OCI-LY7 (cell line): ENCODE measurements around the gene SPPL2B. TPM values are rescaled to one million over a fixed set of nuclear protein-coding genes. Genes with fewer than 3 reads are reported as not detected.

Experiments
- BruUV-seq: library from RNA; stranded (reverse); fragments of 400-500 nt; replicated peaks from 2 replicates; lab custom pipeline; 2021; lab: Mats Ljungman, UMichigan
- CTCF ChIA-PET: fragments of 300-600 bp; sonication (Branson Sonifier 250); formaldehyde crosslinking; loops from one replicate; lab custom pipeline; 2022; ENCODE audit warnings: antibody characterized with exemption; ENCODE audit not compliant: unreplicated experiment; lab: Charles Lee
- POLR2A ChIA-PET: fragments of 300-600 bp; sonication (Branson Sonifier 250); formaldehyde crosslinking; loops from one replicate; lab custom pipeline; 2022; ENCODE audit warnings: antibody characterized with exemption; lab: Charles Lee
- DNase-seq: peaks from one replicate; pipeline ENCODE4 v3.0.0-alpha.2; 2015; ENCODE audit warnings: low spot score
- H2AFZ ChIP-seq: fragments of 200-600 bp; sonication (generic), shearing (Covaris generic); 2 replicates; pipeline ENCODE4 v1.6.1; 2014; ENCODE audit warnings: mild to moderate bottlenecking, antibody characterized with exemption, low read length, moderate library complexity
- H3K27ac ChIP-seq: fragments of 200-600 bp; sonication (generic); 2 replicates; pipeline ENCODE4 v1.5.1; 2014; ENCODE audit warnings: mixed run types, low read depth, mild to moderate bottlenecking, moderate library complexity, low read length, inconsistent platforms; ENCODE audit not compliant: poor library complexity, severe bottlenecking
- H3K36me3 ChIP-seq: fragments of 200-600 bp; sonication (generic); 2 replicates; pipeline ENCODE4 v1.6.1; 2014; ENCODE audit warnings: mild to moderate bottlenecking, antibody characterized with exemption, low read length, moderate library complexity, mixed read lengths; ENCODE audit not compliant: insufficient read depth
- H3K4me1 ChIP-seq: fragments of 200-600 bp; sonication (generic); 2 replicates; pipeline ENCODE4 v1.5.1; 2014; ENCODE audit warnings: mild to moderate bottlenecking, low read length; ENCODE audit not compliant: insufficient read depth, poor library complexity, severe bottlenecking
- H3K4me2 ChIP-seq: fragments of 200-600 bp; sonication (generic); 2 replicates; pipeline ENCODE4 v1.6.1; 2014; ENCODE audit warnings: mild to moderate bottlenecking, low read length
- H3K4me3 ChIP-seq: fragments of 200-600 bp; sonication (generic); 2 replicates; pipeline ENCODE4 v1.5.1; 2014; ENCODE audit warnings: mild to moderate bottlenecking, low read depth, low read length; ENCODE audit not compliant: poor library complexity, severe bottlenecking
- H3K79me2 ChIP-seq: fragments of 200-600 bp; sonication (generic); 2 replicates; pipeline ENCODE4 v1.6.1; 2016; ENCODE audit warnings: low read depth, mild to moderate bottlenecking, low read length, moderate library complexity, mixed read lengths; ENCODE audit not compliant: insufficient read depth
- H3K9me2 ChIP-seq: fragments of 200-600 bp; sonication (generic); 2 replicates; pipeline ENCODE4 v1.6.1; 2016; ENCODE audit warnings: mild to moderate bottlenecking, low read length, mixed read lengths; ENCODE audit not compliant: insufficient read depth
- H3K9me3 ChIP-seq: fragments of 200-600 bp; sonication (generic); 2 replicates; pipeline ENCODE4 v1.6.1; 2014; ENCODE audit warnings: mild to moderate bottlenecking, mixed run types, low read length, mixed read lengths
- H4K20me1 ChIP-seq: fragments of 200-600 bp; sonication (generic); 2 replicates; pipeline ENCODE4 v1.6.1; 2014; ENCODE audit warnings: mild to moderate bottlenecking, antibody characterized with exemption, low read length, moderate library complexity, mixed read lengths; ENCODE audit not compliant: insufficient read depth
- CTCF ChIP-seq: fragments of 200-600 bp; sonication (generic); conservative IDR thresholded peaks from 2 replicates; pipeline ENCODE4 v1.5.1; 2014; ENCODE audit warnings: mild to moderate bottlenecking, antibody characterized with exemption, low read length, moderate library complexity, mixed read lengths
- EZH2phosphoT487 ChIP-seq: fragments of 200-600 bp; sonication (generic); IDR thresholded peaks from 2 replicates; pipeline ENCODE4 v1.6.1; 2018; ENCODE audit warnings: low read depth, borderline replicate concordance, mild to moderate bottlenecking, mixed run types, antibody characterized with exemption, low read length, moderate library complexity, mixed read lengths
- intact Hi-C: fragments of 100-400 bp; cut with micrococcal nuclease; formaldehyde crosslinking; loops from one replicate; pipeline ENCODE4 v1.10.0; 2022; ENCODE audit not compliant: unreplicated experiment
- total RNA-seq, 2 experiments: library from RNA; depleted of rRNA in 1 of 2; stranded (reverse); fragments of >200 nt in 1 of 2; shearing (Covaris generic) in 1 of 2; gene quantifications; 2 replicates each; pipeline ENCODE4 v1.2.3, GENCODE V29; 2014 to 2022

Gene SPPL2B
- total RNA-seq, 2 experiments from 2014 or later, result 106 to 191 TPM

GRCh38 chr19:2315818-2316353 lies 12.6 kb upstream of the SPPL2B start:
- H3K36me3 ChIP-seq, result peaks cover 4% of the 10 kb centered on the region; the same call in 1 of the 2 replicates
- no peaks in the 10 kb centered on the region for H3K79me2 ChIP-seq
- no peak overlapping the region for H2AFZ ChIP-seq
- H3K9me2 ChIP-seq, result no peaks in the 10 kb centered on the region
- H4K20me1 ChIP-seq, result no peaks in the 10 kb centered on the region
- H3K4me1 ChIP-seq, result peaks cover 23% of the 10 kb centered on the region
- H3K4me3 ChIP-seq, result no peak overlapping the region
- H3K4me2 ChIP-seq, result no peak overlapping the region
- H3K27ac ChIP-seq, result no peak overlapping the region
- CTCF ChIA-PET, result no interaction called here
- POLR2A ChIA-PET, result no interaction called here
- intact Hi-C loops, result loop anchor here (5.0 kb wide), 1 partner anchor 159 kb away; no protein-coding TSS in a partner anchor
- DNase-seq, result peak; percentile 37
- TF ChIP-seq CTCF (peak; percentile 37; the same call in 1 of the 2 replicates), EZH2phosphoT487 (no peak)
- BruUV-seq, result no TSS peak
- H3K9me3 ChIP-seq, result peaks cover 19% of the 10 kb centered on the region

GRCh38 chr19:2317300-2317699 lies 11.2 kb upstream of the SPPL2B start:
- DNase-seq, result no peak
- CTCF ChIA-PET, result no interaction called here
- Histone ChIP-seq H2AFZ (no peak overlapping the region), H3K9me2 (no peaks in the 10 kb centered on the region), H3K9me3 (peaks cover 19% of the 10 kb centered on the region), H3K4me3 (no peak overlapping the region), H4K20me1 (no peaks in the 10 kb centered on the region), H3K4me1 (peaks cover 23% of the 10 kb centered on the region), H3K36me3 (peaks cover 16% of the 10 kb centered on the region), H3K27ac (no peak overlapping the region), H3K79me2 (no peaks in the 10 kb centered on the region), H3K4me2 (no peak overlapping the region)
- intact Hi-C loops, result loop anchor here (5.0 kb wide), 1 partner anchor 160 kb away; no protein-coding TSS in a partner anchor
- BruUV-seq, result no TSS peak
- TF ChIP-seq EZH2phosphoT487 (no peak), CTCF (no peak)
- POLR2A ChIA-PET, result no interaction called here

- Histone ChIP-seq H4K20me1 (no peaks in the 10 kb centered on the region), H3K4me2 (0 out of 2 replicates have a peak overlapping the region, but pooled peaks have one; percentile 51), H3K9me3 (peaks cover 19% of the 10 kb centered on the region), H3K4me1 (peaks cover 20% of the 10 kb centered on the region), H3K9me2 (no peaks in the 10 kb centered on the region), H3K4me3 (no peak overlapping the region), H2AFZ (no peak overlapping the region), H3K36me3 (peaks cover 20% of the 10 kb centered on the region), H3K27ac (peak overlapping the region; percentile 58), H3K79me2 (no peaks in the 10 kb centered on the region)
- POLR2A ChIA-PET, result no interaction called here
- no TSS peak for BruUV-seq
- CTCF ChIA-PET, result no interaction called here
- DNase-seq, result no peak
- no peak for TF ChIP-seq EZH2phosphoT487
- no peak for TF ChIP-seq CTCF
- intact Hi-C loops, result loop anchor here (5.0 kb wide), 1 partner anchor 160 kb away; no protein-coding TSS in a partner anchor
Measured at GRCh38 chr19:2317756-2318155, 10.7 kb upstream of the SPPL2B start.
